ENCODE results near the gene IL17D. TPM values are rescaled to one million over a fixed set of nuclear protein-coding genes. Genes with fewer than 3 reads are reported as not detected.
A peak's percentile ranks its signal among the peaks of the same experiment; 100 is the strongest.

IL17D gene
- total RNA-seq, 3 donors from 2014 or later, result 0.73 to 6.7 (median 2.0) TPM

GRCh38 chr13:20713751-20714150 is 10.3 kb downstream of the IL17D start:
- TF ChIP-seq POLR2A (IDR thresholded peaks at IDR 0.05), result no peak
- no peak for TF ChIP-seq CTCF (IDR thresholded peaks at IDR 0.05)
- no peak for TF ChIP-seq POLR2AphosphoS5 (IDR thresholded peaks at IDR 0.05)
- no peak overlapping the region for H3K27ac ChIP-seq
- H3K9me3 ChIP-seq, result no peaks in the 10 kb centered on the region
- no peaks in the 10 kb centered on the region for H3K36me3 ChIP-seq
- no peak for DNase-seq (ENCODE audit: low spot score in 2 of 2)
- H3K4me3 ChIP-seq, result no peak overlapping the region
- H3K4me1 ChIP-seq, result no peaks in the 10 kb centered on the region
- no peaks in the 10 kb centered on the region for H3K27me3 ChIP-seq
- intact Hi-C loops (cut with DNase I; ENCODE audit: low total_unique reads), result loop anchor here (10.0 kb wide), 1 partner anchor 131 kb away; no protein-coding TSS in a partner anchor

GRCh38 chr13:20714161-20714560 is 10.7 kb downstream of the IL17D start:
- H3K9me3 ChIP-seq, result no peaks in the 10 kb centered on the region
- peak overlapping the region in 1 of 3 donors; percentile 6 for H3K4me3 ChIP-seq
- no peak for TF ChIP-seq POLR2AphosphoS5 (IDR thresholded peaks at IDR 0.05)
- TF ChIP-seq CTCF (IDR thresholded peaks at IDR 0.05), result no peak
- TF ChIP-seq POLR2A (IDR thresholded peaks at IDR 0.05), result no peak
- no peaks in the 10 kb centered on the region for H3K27me3 ChIP-seq
- H3K4me1 ChIP-seq, result no peaks in the 10 kb centered on the region
- no peaks in the 10 kb centered on the region for H3K36me3 ChIP-seq
- intact Hi-C loops (cut with DNase I; ENCODE audit: low total_unique reads), result loop anchor here (10.0 kb wide), 1 partner anchor 131 kb away; no protein-coding TSS in a partner anchor
- DNase-seq (ENCODE audit: low spot score in 2 of 2), result no peak
- peak overlapping the region; percentile 58 to 76 for H3K27ac ChIP-seq

- intact Hi-C loops (cut with DNase I; ENCODE audit: low total_unique reads), result loop anchor here (10.0 kb wide), 1 partner anchor 130 kb away; no protein-coding TSS in a partner anchor
- DNase-seq (ENCODE audit: low spot score in 2 of 2), result no peak
- no peaks in the 10 kb centered on the region for H3K4me1 ChIP-seq
- peaks cover 0 to 3% of the 10 kb centered on the region in 2 donors for H3K27me3 ChIP-seq
- TF ChIP-seq POLR2AphosphoS5 (IDR thresholded peaks at IDR 0.05) (peak in 1 of 3 donors; percentile 26), CTCF (IDR thresholded peaks at IDR 0.05) (no peak)
- H3K27ac ChIP-seq, result peak overlapping the region; percentile 58 to 76
- no peaks in the 10 kb centered on the region for H3K36me3 ChIP-seq
- H3K9me3 ChIP-seq, result no peaks in the 10 kb centered on the region
- peak overlapping the region in 1 of 3 donors; percentile 46 for H3K4me3 ChIP-seq
Measured at GRCh38 chr13:20714563-20715329, 11.2 kb downstream of the IL17D start.

- TF ChIP-seq POLR2AphosphoS5 (IDR thresholded peaks at IDR 0.05) (no peak), POLR2A (IDR thresholded peaks at IDR 0.05) (no peak), CTCF (IDR thresholded peaks at IDR 0.05) (no peak)
- Histone ChIP-seq H3K4me1 (no peaks in the 10 kb centered on the region), H3K27ac (peak overlapping the region in 1 of 2 donors; percentile 76), H3K36me3 (no peaks in the 10 kb centered on the region), H3K9me3 (no peaks in the 10 kb centered on the region), H3K27me3 (peaks cover 0 to 5% of the 10 kb centered on the region in 2 donors), H3K4me3 (no peak overlapping the region)
- intact Hi-C loops (cut with DNase I; ENCODE audit: low total_unique reads), result loop anchor here (10.0 kb wide), 1 partner anchor 129 kb away; no protein-coding TSS in a partner anchor
- DNase-seq (ENCODE audit: low spot score in 2 of 2), result no peak
Measured at GRCh38 chr13:20715330-20715712, 11.8 kb downstream of the IL17D start.

GRCh38 chr13:20716951-20717350 is 13.5 kb downstream of the IL17D start:
- DNase-seq (ENCODE audit: low spot score in 2 of 2), result no peak
- peaks cover 0 to 3% of the 10 kb centered on the region in 2 donors for H3K4me1 ChIP-seq
- no peaks in the 10 kb centered on the region for H3K36me3 ChIP-seq
- no peaks in the 10 kb centered on the region for H3K9me3 ChIP-seq
- intact Hi-C loops (cut with DNase I; ENCODE audit: low total_unique reads), result loop anchor here (10.0 kb wide), 1 partner anchor 128 kb away; no protein-coding TSS in a partner anchor
- peaks cover 6 to 13% of the 10 kb centered on the region in 2 donors for H3K27me3 ChIP-seq
- TF ChIP-seq CTCF (IDR thresholded peaks at IDR 0.05) (no peak), POLR2A (IDR thresholded peaks at IDR 0.05) (no peak), POLR2AphosphoS5 (IDR thresholded peaks at IDR 0.05) (no peak)
- H3K4me3 ChIP-seq, result no peak overlapping the region
- H3K27ac ChIP-seq, result no peak overlapping the region
